Cardiac fibroblast (primary cell): Measurements from ENCODE around the gene LRRC37A3.
"Not testable (repeated sequence)": the region's sequence is repeated elsewhere in the genome, so short reads cannot be mapped to it uniquely, and the experiment has no call there.

Source experiments
- DNase-seq, 2 donors: peaks; one replicate each; pipeline versions ENCODE4 v3.0.0 to v3.0.0-alpha.2; 2010; ENCODE audit warnings: low read depth in 2 of 2
- H3K4me3 ChIP-seq, 2 donors: replicated peaks in 1 of 2; 1 replicate in 1 of 2; 2 replicates in 1 of 2; pipeline ENCODE4 v1.5.1; 2011; ENCODE audit warnings: low read depth in 2 of 2, low read length in 2 of 2, mild to moderate bottlenecking in 2 of 2, moderate library complexity in 1 of 2

The LRRC37A3 gene

DNA sequence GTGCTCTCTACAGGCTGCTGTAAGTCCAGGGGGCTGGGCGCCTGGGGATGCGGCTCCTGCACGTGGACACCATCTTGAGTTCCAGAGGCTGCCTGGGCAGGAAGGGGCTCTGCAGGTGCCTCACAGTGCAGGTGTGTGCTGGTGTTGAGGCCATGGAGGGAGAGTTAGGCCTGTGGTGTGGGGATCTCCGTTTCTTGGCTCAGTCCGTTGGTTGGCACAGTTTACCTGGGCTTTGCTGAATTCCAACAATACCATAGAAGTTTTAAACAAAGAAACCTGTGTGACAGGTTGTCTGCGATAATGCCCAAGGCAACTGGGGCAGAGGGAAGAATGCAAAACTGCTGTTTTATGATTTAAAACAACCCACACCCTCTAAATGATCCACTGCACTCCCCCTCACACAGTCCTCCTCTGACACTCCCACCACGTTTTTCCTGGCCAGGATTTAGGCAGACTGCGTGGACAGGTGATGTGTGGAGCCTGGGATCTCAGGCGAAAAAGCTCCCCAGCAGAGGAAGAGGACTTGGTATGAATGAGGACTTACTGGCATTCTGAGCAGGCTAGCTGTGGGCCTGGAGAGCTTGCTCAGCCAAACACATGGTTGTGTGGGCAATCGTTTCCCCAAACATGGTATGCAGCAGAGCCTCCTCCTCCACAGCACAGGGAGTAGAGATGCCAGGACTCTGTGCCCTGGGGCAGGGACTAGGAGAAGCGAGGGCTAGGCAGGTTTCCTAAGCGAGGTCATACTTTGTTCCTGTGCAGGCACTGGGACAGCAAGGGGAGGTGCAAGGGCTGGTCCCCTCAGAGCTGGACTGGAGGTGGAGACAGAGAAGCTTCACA is 104.1 kb downstream of the LRRC37A3 start:
- not testable (repeated sequence) for DNase-seq, H3K4me3 ChIP-seq

DNA sequence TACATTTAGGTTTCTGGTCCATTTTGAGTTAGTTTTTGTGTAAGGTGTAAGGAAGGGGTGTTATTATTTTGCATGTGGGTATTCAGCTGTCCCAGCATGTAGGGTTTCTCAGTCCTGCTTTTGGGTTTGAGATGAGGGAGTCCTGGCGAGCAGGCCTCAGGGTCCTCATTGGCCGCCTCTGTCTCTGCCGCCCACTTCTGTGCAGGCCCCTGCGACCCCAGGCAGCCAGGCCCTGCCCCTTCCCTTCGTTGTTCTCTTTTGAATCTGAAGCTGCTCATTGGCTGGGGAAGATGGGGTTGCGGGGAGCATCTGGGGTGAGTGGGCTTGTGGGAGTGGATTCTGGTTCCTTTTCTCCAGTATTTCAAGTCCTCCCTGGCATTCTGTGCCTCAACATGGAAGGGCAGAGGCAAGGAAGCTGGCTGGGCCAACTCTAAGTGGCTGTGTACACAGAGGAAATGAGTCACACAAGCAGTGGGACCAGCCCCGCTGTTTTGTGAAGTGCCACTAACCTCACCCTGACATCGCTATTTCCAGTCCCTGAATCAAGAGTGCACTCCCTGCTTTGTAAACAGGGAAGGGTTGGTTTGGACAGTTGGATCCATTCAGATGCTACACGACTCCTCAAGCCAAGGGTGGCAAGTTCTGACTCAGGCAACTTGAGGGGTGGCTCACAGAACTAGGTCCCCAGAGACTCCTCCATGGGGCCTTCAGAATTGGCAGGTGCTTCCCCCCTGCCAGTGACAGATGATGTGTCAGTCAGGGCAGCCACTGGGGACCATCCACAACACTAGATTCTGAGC is 110.9 kb downstream of the LRRC37A3 start:
- peak; percentile 46 to 64 for DNase-seq
- not testable (repeated sequence) for H3K4me3 ChIP-seq
